OCI-LY1 (cell line): ENCODE results near the gene SLC5A2.

ENCODE experiments used
- EZH2 ChIP-seq: fragments of 200-600 bp; sonication (generic), shearing (Covaris generic); IDR thresholded peaks from 2 replicates; pipeline ENCODE4 v1.8.0; 2017; ENCODE audit warnings: borderline replicate concordance, mixed run types, mild to moderate bottlenecking, antibody characterized with exemption, low read length, moderate library complexity, mixed read lengths
- TF ChIP-seq, protein P1 (sequence below): fragments of 200-600 bp; sonication (generic), shearing (Covaris generic); IDR thresholded peaks from 2 replicates; pipeline ENCODE4 v1.5.1; 2017; ENCODE audit warnings: mild to moderate bottlenecking, antibody characterized with exemption, low read length, moderate library complexity, mixed read lengths

- TF ChIP-seq, protein P1, sequence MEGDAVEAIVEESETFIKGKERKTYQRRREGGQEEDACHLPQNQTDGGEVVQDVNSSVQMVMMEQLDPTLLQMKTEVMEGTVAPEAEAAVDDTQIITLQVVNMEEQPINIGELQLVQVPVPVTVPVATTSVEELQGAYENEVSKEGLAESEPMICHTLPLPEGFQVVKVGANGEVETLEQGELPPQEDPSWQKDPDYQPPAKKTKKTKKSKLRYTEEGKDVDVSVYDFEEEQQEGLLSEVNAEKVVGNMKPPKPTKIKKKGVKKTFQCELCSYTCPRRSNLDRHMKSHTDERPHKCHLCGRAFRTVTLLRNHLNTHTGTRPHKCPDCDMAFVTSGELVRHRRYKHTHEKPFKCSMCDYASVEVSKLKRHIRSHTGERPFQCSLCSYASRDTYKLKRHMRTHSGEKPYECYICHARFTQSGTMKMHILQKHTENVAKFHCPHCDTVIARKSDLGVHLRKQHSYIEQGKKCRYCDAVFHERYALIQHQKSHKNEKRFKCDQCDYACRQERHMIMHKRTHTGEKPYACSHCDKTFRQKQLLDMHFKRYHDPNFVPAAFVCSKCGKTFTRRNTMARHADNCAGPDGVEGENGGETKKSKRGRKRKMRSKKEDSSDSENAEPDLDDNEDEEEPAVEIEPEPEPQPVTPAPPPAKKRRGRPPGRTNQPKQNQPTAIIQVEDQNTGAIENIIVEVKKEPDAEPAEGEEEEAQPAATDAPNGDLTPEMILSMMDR, result no peak
- TF ChIP-seq EZH2, result no peak
Observed at GRCh38 chr16:31464781-31465260, 18.1 kb upstream of the SLC5A2 start.
